WTC11 (cell line): Measurements from ENCODE around the gene MRO. TPM values are rescaled to one million over a fixed set of nuclear protein-coding genes. Genes with fewer than 3 reads are reported as not detected.
"Not testable (repeated sequence)": the region's sequence is repeated elsewhere in the genome, so short reads cannot be mapped to it uniquely, and the experiment has no call there.

Experiments used
- ATAC-seq: fragments of 200-7000 bp; cut with Tn5 transposase; 2 replicates; pipeline ENCODE4 v1.10.0; 2021; ENCODE audit warnings: mild to moderate bottlenecking, moderate library complexity
- CTCF ChIA-PET: fragments of 300-600 bp; sonication (Branson Sonifier 250); formaldehyde crosslinking; loops from one replicate; lab custom pipeline; 2021; ENCODE audit warnings: antibody characterized with exemption; lab: Charles Lee
- POLR2A ChIA-PET: fragments of 350-600 bp; sonication (Branson Sonifier 250); formaldehyde crosslinking; loops from one replicate; lab custom pipeline; 2021; ENCODE audit warnings: antibody characterized with exemption; lab: Charles Lee
- DNase-seq: peaks from one replicate; pipeline ENCODE4 v3.0.0; 2021; ENCODE audit warnings: low spot score
- H3K27ac Mint-ChIP-seq: 2 replicates; pipeline ENCODE4 v1.8.0; 2021; ENCODE audit warnings: mixed read lengths
- H3K27me3 Mint-ChIP-seq: 2 replicates; pipeline ENCODE4 v1.8.0; 2021; ENCODE audit warnings: low read depth, mild to moderate bottlenecking, moderate library complexity, mixed read lengths
- H3K36me3 Mint-ChIP-seq: 2 replicates; pipeline ENCODE4 v1.8.0; 2021; ENCODE audit warnings: mixed read lengths
- H3K4me1 Mint-ChIP-seq: 2 replicates; pipeline ENCODE4 v1.8.0; 2022; ENCODE audit warnings: mixed read lengths
- H3K4me3 Mint-ChIP-seq: 2 replicates; pipeline ENCODE4 v1.8.0; 2021; ENCODE audit warnings: mild to moderate bottlenecking, moderate library complexity, mixed read lengths
- H3K9me3 Mint-ChIP-seq: 2 replicates; pipeline ENCODE4 v1.8.0; 2021; ENCODE audit warnings: mixed read lengths
- ATF3 ChIP-seq: sonication (generic); formaldehyde crosslinking; conservative IDR thresholded peaks from 2 replicates; pipeline ENCODE4 v1.8.1; 2022; ENCODE audit warnings: mild to moderate bottlenecking, missing genetic modification reagents
- CDX4 ChIP-seq: fragments of 250-450 bp; sonication (Bioruptor Pico); IDR thresholded peaks from 2 replicates; pipeline ENCODE4 v1.9.0; 2021; ENCODE audit warnings: moderate library complexity, mild to moderate bottlenecking, inconsistent platforms, borderline replicate concordance
- ELF4 ChIP-seq: sonication (generic); formaldehyde crosslinking; IDR thresholded peaks from 2 replicates; pipeline ENCODE4 v1.8.1; 2022; ENCODE audit warnings: low read depth, mild to moderate bottlenecking, moderate library complexity, missing genetic modification reagents
- EMX1 ChIP-seq: fragments of 250-450 bp; sonication (Bioruptor Pico); IDR thresholded peaks from 2 replicates; pipeline ENCODE4 v1.8.0; 2021; ENCODE audit warnings: mild to moderate bottlenecking
- ETV6 ChIP-seq: sonication (generic); formaldehyde crosslinking; IDR thresholded peaks from 2 replicates; pipeline ENCODE4 v1.8.1; 2022; ENCODE audit warnings: mild to moderate bottlenecking, missing genetic modification reagents
- GABPB1 ChIP-seq: sonication (generic); formaldehyde crosslinking; IDR thresholded peaks from 2 replicates; pipeline ENCODE4 v1.8.1; 2023; ENCODE audit warnings: mild to moderate bottlenecking, missing genetic modification reagents
- GTF2I ChIP-seq: fragments of 250-450 bp; sonication (Bioruptor Pico); conservative IDR thresholded peaks from 2 replicates; pipeline ENCODE4 v1.4.0; 2021; ENCODE audit warnings: mild to moderate bottlenecking
- IRF2 ChIP-seq: sonication (generic); formaldehyde crosslinking; IDR thresholded peaks from 2 replicates; pipeline ENCODE4 v1.8.0; 2022; ENCODE audit warnings: low read depth, missing genetic modification reagents, borderline replicate concordance
- JAZF1 ChIP-seq: fragments of 250-450 bp; sonication (Bioruptor Pico); IDR thresholded peaks from 2 replicates; pipeline ENCODE4 v1.9.0; 2021; ENCODE audit warnings: moderate library complexity, mild to moderate bottlenecking, inconsistent platforms
- MAX ChIP-seq: sonication (generic); formaldehyde crosslinking; IDR thresholded peaks from 2 replicates; pipeline ENCODE4 v1.8.0; 2022; ENCODE audit warnings: mild to moderate bottlenecking, missing genetic modification reagents
- NFATC4 ChIP-seq: fragments of 250-450 bp; sonication (Bioruptor Pico); IDR thresholded peaks from 2 replicates; pipeline ENCODE4 v1.9.0; 2021; ENCODE audit warnings: mild to moderate bottlenecking
- NFE2L1 ChIP-seq: sonication (generic); formaldehyde crosslinking; IDR thresholded peaks from 2 replicates; pipeline ENCODE4 v1.8.1; 2023; ENCODE audit warnings: missing genetic modification reagents
- NR1H2 ChIP-seq: sonication (generic); formaldehyde crosslinking; IDR thresholded peaks from 2 replicates; pipeline ENCODE4 v1.9.0; 2021; ENCODE audit warnings: mild to moderate bottlenecking, moderate library complexity, missing genetic modification reagents
- OVOL2 ChIP-seq: fragments of 250-450 bp; sonication (Bioruptor Pico); IDR thresholded peaks from 2 replicates; pipeline ENCODE4 v1.9.0; 2021; ENCODE audit warnings: mild to moderate bottlenecking, borderline replicate concordance
- RORB ChIP-seq: fragments of 250-450 bp; sonication (Bioruptor Pico); IDR thresholded peaks from 2 replicates; pipeline ENCODE4 v1.9.0; 2021; ENCODE audit warnings: mild to moderate bottlenecking
- STAT6 ChIP-seq: sonication (generic); formaldehyde crosslinking; conservative IDR thresholded peaks from 2 replicates; pipeline ENCODE4 v1.8.1; 2023; ENCODE audit warnings: mild to moderate bottlenecking, low read depth, missing genetic modification reagents, moderate library complexity
- TEAD4 ChIP-seq: sonication (generic); formaldehyde crosslinking; IDR thresholded peaks from 2 replicates; pipeline ENCODE4 v1.8.0; 2022; ENCODE audit warnings: mild to moderate bottlenecking, missing genetic modification reagents
- TP53 ChIP-seq: sonication (generic); formaldehyde crosslinking; IDR thresholded peaks from 2 replicates; pipeline ENCODE4 v1.8.1; 2023; ENCODE audit warnings: mild to moderate bottlenecking, missing genetic modification reagents
- ZNF121 ChIP-seq: sonication (generic); formaldehyde crosslinking; IDR thresholded peaks from 2 replicates; pipeline ENCODE4 v1.8.0; 2023; ENCODE audit warnings: missing genetic modification reagents
- ZNF219 ChIP-seq: sonication (generic); formaldehyde crosslinking; IDR thresholded peaks from 2 replicates; pipeline ENCODE4 v1.8.0; 2023; ENCODE audit warnings: missing genetic modification reagents, mild to moderate bottlenecking, borderline replicate concordance
- ZNF416 ChIP-seq: fragments of 250-450 bp; sonication (Bioruptor Pico); IDR thresholded peaks from 2 replicates; pipeline ENCODE4 v1.9.0; 2021; ENCODE audit warnings: mild to moderate bottlenecking, inconsistent platforms
- ZNF423 ChIP-seq: fragments of 250-450 bp; sonication (Bioruptor Pico); IDR thresholded peaks from 2 replicates; pipeline ENCODE4 v2.1.2; 2022; ENCODE audit warnings: mild to moderate bottlenecking, moderate library complexity
- ZNF671 ChIP-seq: fragments of 250-450 bp; sonication (Bioruptor Pico); IDR thresholded peaks from 2 replicates; pipeline ENCODE4 v1.8.0; 2021; ENCODE audit warnings: mild to moderate bottlenecking
- total RNA-seq: library from RNA; stranded (reverse); gene quantifications from 3 replicates; pipeline ENCODE4 v1.2.3, GENCODE V29; 2021

Gene MRO
- total RNA-seq, 1 experiment from 2014 or later: 2.1 TPM

- no peak for TF ChIP-seq IRF2 (CRISPR knock-in tag)
- no peak for TF ChIP-seq NR1H2 (CRISPR knock-in tag)
- TF ChIP-seq JAZF1: no peak
- TF ChIP-seq, all 79 proteins: peak for 0
Observed at GRCh38 chr18:50857694-50858093, 37.9 kb upstream of the MRO start (continued).

GRCh38 chr18:50857166-50857565 lies 37.4 kb upstream of the MRO start:
- H3K9me3 Mint-ChIP-seq, DNase-seq, H3K27me3 Mint-ChIP-seq, ATAC-seq, H3K36me3 Mint-ChIP-seq, H3K4me1 Mint-ChIP-seq, CTCF ChIA-PET, H3K27ac Mint-ChIP-seq, H3K4me3 Mint-ChIP-seq: not testable (repeated sequence)
- POLR2A ChIA-PET: interaction anchor here (0.6 kb wide), 1 partner anchor 10 kb away, joined by 3 read pairs; no protein-coding TSS in a partner anchor

GRCh38 chr18:50855976-50856757 lies 36.4 kb upstream of the MRO start:
- Mint-ChIP-seq H3K27ac (no peak overlapping the region), H3K27me3 (peaks cover 2% of the 10 kb centered on the region; the same call in 1 of the 2 replicates), H3K36me3 (no peaks in the 10 kb centered on the region; the same call in 1 of the 2 replicates), H3K4me1 (peaks cover 8% of the 10 kb centered on the region), H3K9me3 (peaks cover 8% of the 10 kb centered on the region), H3K4me3 (no peak overlapping the region)
- no peak for TF ChIP-seq GTF2I (CRISPR knock-in tag)
- no peak for TF ChIP-seq ETV6 (CRISPR knock-in tag)
- TF ChIP-seq EMX1 (CRISPR knock-in tag): no peak
- no peak for TF ChIP-seq MAX
- TF ChIP-seq GABPB1: no peak
- no peak for TF ChIP-seq NFATC4 (CRISPR knock-in tag)
- CTCF ChIA-PET: no interaction called here
- no peak for DNase-seq
- POLR2A ChIA-PET: no interaction called here
- no peak for ATAC-seq

- Mint-ChIP-seq H3K9me3 (peaks cover 8% of the 10 kb centered on the region), H3K4me3 (no peak overlapping the region), H3K4me1 (peaks cover 8% of the 10 kb centered on the region), H3K27me3 (no peaks in the 10 kb centered on the region), H3K27ac (no peak overlapping the region), H3K36me3 (no peaks in the 10 kb centered on the region; the same call in 1 of the 2 replicates)
- TF ChIP-seq ZNF423: no peak
- no peak for TF ChIP-seq RORB (CRISPR knock-in tag)
- no peak for TF ChIP-seq TEAD4 (CRISPR knock-in tag)
- TF ChIP-seq ZNF121 (CRISPR knock-in tag): no peak
- no peak for TF ChIP-seq ZNF671 (CRISPR knock-in tag)
- no peak for TF ChIP-seq ATF3
- no peak for TF ChIP-seq STAT6
- no peak for TF ChIP-seq ELF4 (CRISPR knock-in tag)
- TF ChIP-seq ZNF219 (CRISPR knock-in tag): no peak
- TF ChIP-seq TP53 (CRISPR knock-in tag): no peak
- TF ChIP-seq IRF2 (CRISPR knock-in tag): no peak
- no peak for TF ChIP-seq NFE2L1 (CRISPR knock-in tag)
- no peak for TF ChIP-seq OVOL2 (CRISPR knock-in tag)
- TF ChIP-seq CDX4: no peak
- TF ChIP-seq ZNF416 (CRISPR knock-in tag): no peak
- DNase-seq (no peak), ATAC-seq (no peak)
- CTCF ChIA-PET: no interaction called here
- POLR2A ChIA-PET: no interaction called here
Observed at GRCh38 chr18:50853863-50854271, 34.1 kb upstream of the MRO start.
